HCT116 (cell line): ENCODE results near the gene NCOA5. TPM values are rescaled to one million over a fixed set of nuclear protein-coding genes. Genes with fewer than 3 reads are reported as not detected.

ENCODE experiments used
- ATAC-seq: fragments of 200-7000 bp; cut with Tn5 transposase; 2 replicates; pipeline ENCODE4 v1.9.1; 2020; ENCODE audit warnings: mild to moderate bottlenecking, moderate library complexity
- BruUV-seq: library from RNA; stranded (reverse); fragments of 400-500 nt; replicated peaks from 2 replicates; lab custom pipeline; 2021; lab: Mats Ljungman, UMichigan
- CTCF ChIA-PET: fragments of 300-600 bp; sonication (Branson Sonifier 250); formaldehyde crosslinking; loops from one replicate; lab custom pipeline; 2021; ENCODE audit warnings: antibody characterized with exemption; lab: Charles Lee
- POLR2A ChIA-PET: fragments of 300-600, 350-600 bp; sonication (Branson Sonifier 250); formaldehyde crosslinking; loops from one replicate; lab custom pipeline; 2021; ENCODE audit warnings: antibody characterized with exemption; lab: Charles Lee
- RAD21 ChIA-PET, 2 experiments: fragments of 300-600 bp; sonication (Branson Sonifier 250); formaldehyde crosslinking; loops; one replicate each; lab custom pipeline; 2023; ENCODE audit warnings: low total read pairs in 2 of 2; ENCODE audit not compliant: uncharacterized antibody in 2 of 2, unreplicated experiment in 2 of 2, low non-redundant PET in 1 of 2; lab: Charles Lee
- DNase-seq: peaks from one replicate; pipeline ENCODE4 v3.0.0-alpha.2; 2010; ENCODE audit warnings: low read depth, low spot score
- H2AFZ ChIP-seq: fragments of 200-600 bp; shearing (Covaris generic), sonication (generic); 2 replicates; pipeline ENCODE4 v1.6.1; 2017; ENCODE audit warnings: low read depth, mixed run types, mixed read lengths, antibody characterized with exemption, low read length; ENCODE audit not compliant: poor library complexity, severe bottlenecking
- H3K27ac ChIP-seq: 2 replicates; pipeline ENCODE4 v1.5.1; 2012; ENCODE audit warnings: low read depth, low read length
- H3K27me3 ChIP-seq: fragments of 200-600 bp; sonication (generic); 2 replicates; pipeline ENCODE4 v1.6.1; 2016; ENCODE audit warnings: mixed run types, low read length, mixed read lengths; ENCODE audit not compliant: insufficient read depth
- H3K36me3 ChIP-seq, 2 experiments: fragments of 200-500 bp in 1 of 2; fragments of 200-600 bp in 1 of 2; sonication (Bioruptor generic) in 1 of 2; sonication (generic) in 1 of 2; 2 replicates each; pipeline versions ENCODE4 v1.5.1 to v1.6.1; 2014 to 2016; ENCODE audit warnings: low read length in 2 of 2, inconsistent platforms in 1 of 2, mixed read lengths in 1 of 2, mixed run types in 1 of 2; ENCODE audit not compliant: insufficient read depth in 2 of 2, control insufficient read depth in 1 of 2
- H3K4me1 ChIP-seq, 2 experiments: fragments of 200-600 bp in 1 of 2; sonication (generic) in 1 of 2; 2 replicates each; pipeline versions ENCODE4 v1.5.1 to v1.6.1; 2012 to 2017; ENCODE audit warnings: low read length in 2 of 2, inconsistent platforms in 1 of 2, mild to moderate bottlenecking in 1 of 2, mixed read lengths in 1 of 2, mixed run types in 1 of 2, moderate library complexity in 1 of 2; ENCODE audit not compliant: insufficient read depth in 2 of 2, control insufficient read depth in 1 of 2
- H3K4me2 ChIP-seq: fragments of 200-600 bp; sonication (generic); 2 replicates; pipeline ENCODE4 v1.6.1; 2017; ENCODE audit warnings: mixed run types, low read length, mixed read lengths
- H3K4me3 ChIP-seq, 2 experiments: fragments of 200-600 bp in 1 of 2; sonication (generic) in 1 of 2; replicated peaks in 1 of 2; 2 replicates each; pipeline ENCODE4 v1.5.1; 2011 to 2016; ENCODE audit warnings: low read length in 2 of 2, control low read depth in 1 of 2, low read depth in 1 of 2, mild to moderate bottlenecking in 1 of 2, mixed read lengths in 1 of 2, mixed run types in 1 of 2
- H3K79me2 ChIP-seq: fragments of 200-600 bp; sonication (generic); 2 replicates; pipeline ENCODE4 v1.6.1; 2017; ENCODE audit warnings: mild to moderate bottlenecking, mixed run types, low read length, moderate library complexity, mixed read lengths; ENCODE audit not compliant: insufficient read depth
- H3K9ac ChIP-seq: fragments of 200-600 bp; sonication (generic); 2 replicates; pipeline ENCODE4 v1.6.1; 2016; ENCODE audit warnings: low read length, mixed read lengths
- H3K9me2 ChIP-seq: fragments of 200-600 bp; sonication (generic), shearing (Covaris generic); 2 replicates; pipeline ENCODE4 v1.6.1; 2017; ENCODE audit warnings: mixed run types, mild to moderate bottlenecking, moderate library complexity; ENCODE audit not compliant: insufficient read depth
- H3K9me3 ChIP-seq, 2 experiments: fragments of 200-500 bp in 1 of 2; fragments of 200-600 bp in 1 of 2; sonication (Bioruptor generic) in 1 of 2; sonication (generic) in 1 of 2; 2 replicates each; pipeline ENCODE4 v1.6.1; 2014 to 2017; ENCODE audit warnings: low read length in 2 of 2, mixed read lengths in 2 of 2, inconsistent platforms in 1 of 2, low read depth in 1 of 2, mild to moderate bottlenecking in 1 of 2, mixed run types in 1 of 2, moderate library complexity in 1 of 2; ENCODE audit not compliant: control insufficient read depth in 1 of 2, insufficient read depth in 1 of 2
- H4K20me1 ChIP-seq: fragments of 200-600 bp; sonication (generic), shearing (Covaris generic); 2 replicates; pipeline ENCODE4 v1.6.1; 2017; ENCODE audit warnings: mixed run types, mild to moderate bottlenecking, moderate library complexity; ENCODE audit not compliant: insufficient read depth
- CBX3 ChIP-seq: IDR thresholded peaks from 2 replicates; pipeline ENCODE4 v1.6.1; 2012; ENCODE audit warnings: low read depth
- CEBPB ChIP-seq: IDR thresholded peaks from 2 replicates; pipeline ENCODE4 v1.6.1; 2012; ENCODE audit warnings: low read depth
- EGR1 ChIP-seq: IDR thresholded peaks from 2 replicates; pipeline ENCODE4 v1.6.1; 2012; ENCODE audit warnings: low read depth
- ELF1 ChIP-seq: IDR thresholded peaks from 2 replicates; pipeline ENCODE4 v1.6.1; 2012; ENCODE audit warnings: low read depth, borderline replicate concordance
- EZH2 ChIP-seq: fragments of 200-600 bp; sonication (generic); IDR thresholded peaks from 2 replicates; pipeline ENCODE4 v1.6.1; 2017; ENCODE audit warnings: antibody characterized with exemption, mixed run types
- EZH2phosphoT487 ChIP-seq: fragments of 200-600 bp; IDR thresholded peaks from 2 replicates; pipeline ENCODE4 v1.6.1; 2018; ENCODE audit warnings: antibody characterized with exemption, borderline replicate concordance
- POLR2AphosphoS5 ChIP-seq: IDR thresholded peaks from 2 replicates; pipeline ENCODE4 v1.6.1; 2011; ENCODE audit warnings: mild to moderate bottlenecking, low read depth, low read length, moderate library complexity
- SIN3A ChIP-seq: IDR thresholded peaks from 2 replicates; pipeline ENCODE4 v1.6.1; 2012; ENCODE audit warnings: low read depth
- TCF7L2 ChIP-seq: IDR thresholded peaks from 2 replicates; pipeline ENCODE4 v1.7.0; 2011; ENCODE audit warnings: borderline replicate concordance, inconsistent platforms; ENCODE audit not compliant: insufficient read depth, insufficient read length; ENCODE audit errors: extremely low read depth
- ZNF274 ChIP-seq: fragments of 200-500 bp; sonication (Bioruptor generic); IDR thresholded peaks from 2 replicates; pipeline ENCODE4 v1.6.1; 2014; ENCODE audit warnings: mild to moderate bottlenecking, low read depth, low read length, inconsistent platforms
- intact Hi-C: fragments of 100-400 bp; cut with micrococcal nuclease; formaldehyde crosslinking; loops from 2 replicates; pipeline ENCODE4 v1.10.0; 2022
- total RNA-seq: library from RNA; stranded (reverse); gene quantifications from one replicate; pipeline ENCODE4 v1.2.1, GENCODE V29; 2021; ENCODE audit not compliant: unreplicated experiment
- TF ChIP-seq, protein P1 (sequence below): IDR thresholded peaks from 2 replicates; pipeline ENCODE4 v1.6.1; 2012

Gene NCOA5
- total RNA-seq, 1 experiment from 2014 or later: 31.6 TPM

DNA sequence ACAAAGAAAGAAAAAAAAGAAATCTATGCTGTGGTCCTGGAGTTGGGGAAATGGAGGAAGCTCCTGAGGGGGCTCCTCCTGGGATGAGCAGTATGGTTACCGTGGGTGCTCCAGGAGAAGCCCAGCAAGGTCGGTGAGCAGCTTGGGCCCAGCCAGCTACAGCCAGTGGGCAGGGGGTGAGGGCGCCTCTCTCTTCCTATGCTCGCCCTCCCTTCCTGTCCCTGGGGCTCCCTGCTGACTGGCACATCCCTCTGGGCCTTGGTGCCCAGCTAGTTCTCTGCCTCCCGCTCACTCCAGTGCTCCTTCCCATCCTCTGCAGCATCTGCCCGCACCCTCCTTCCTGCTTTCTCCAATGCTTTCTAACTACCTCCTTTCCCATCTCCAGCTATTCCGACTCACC, 45.0 kb upstream of the NCOA5 start:
- Histone ChIP-seq H3K9ac (no peak overlapping the region), H3K4me1 (no peaks in the 10 kb centered on the region), H3K27me3 (0 out of 2 replicates have a peak, but pooled peaks cover 12% of the 10 kb centered on the region), H4K20me1 (no peaks in the 10 kb centered on the region), H3K79me2 (no peaks in the 10 kb centered on the region), H3K9me2 (no peaks in the 10 kb centered on the region), H3K9me3 (no peaks in the 10 kb centered on the region), H2AFZ (no peak overlapping the region), H3K4me2 (no peak overlapping the region), H3K4me3 (no peak overlapping the region), H3K27ac (no peak overlapping the region), H3K36me3 (no peaks in the 10 kb centered on the region)
- intact Hi-C loops: loop anchor here (5.0 kb wide), 1 partner anchor 173 kb away; the partner anchor contains the start of gene CDH22
- DNase-seq: no peak
- RAD21 ChIA-PET: no interaction called here
- BruUV-seq: no TSS peak
- no peak for TF ChIP-seq EZH2phosphoT487
- TF ChIP-seq SIN3A: no peak
- no peak for TF ChIP-seq CBX3
- no peak for TF ChIP-seq EZH2
- TF ChIP-seq, protein P1, sequence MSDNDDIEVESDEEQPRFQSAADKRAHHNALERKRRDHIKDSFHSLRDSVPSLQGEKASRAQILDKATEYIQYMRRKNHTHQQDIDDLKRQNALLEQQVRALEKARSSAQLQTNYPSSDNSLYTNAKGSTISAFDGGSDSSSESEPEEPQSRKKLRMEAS: no peak
- no peak for TF ChIP-seq EGR1
- TF ChIP-seq ZNF274: no peak
- no peak for TF ChIP-seq ELF1
- TF ChIP-seq POLR2AphosphoS5: no peak
- no peak for TF ChIP-seq CEBPB
- TF ChIP-seq TCF7L2: no peak
- CTCF ChIA-PET: interaction anchor here (1.4 kb wide), 1 partner anchor 214 kb away, joined by 7 read pairs; no protein-coding TSS in a partner anchor
- POLR2A ChIA-PET: no interaction called here
- ATAC-seq: no peak
